K562 (cell line): ENCODE results near the gene CDH6. TPM values are rescaled to one million over a fixed set of nuclear protein-coding genes. Genes with fewer than 3 reads are reported as not detected.

ENCODE experiments used
- ATAC-seq: fragments of 200-7000 bp; cut with Tn5 transposase; 3 replicates; pipeline ENCODE4 v1.9.1; 2020; ENCODE audit warnings: moderate library complexity
- BruUV-seq: library from RNA; stranded (reverse); fragments of 400-500 nt; replicated peaks from 2 replicates; lab custom pipeline; 2021; lab: Mats Ljungman, UMichigan
- CTCF ChIA-PET: fragments of 300-600 bp; formaldehyde crosslinking; extraction: SDS; loops from one replicate; lab custom pipeline; 2021; ENCODE audit warnings: low intra/inter-chr PET ratio; lab: Yijun Ruan, JAX
- POLR2A ChIA-PET: fragments of 300-600, 350-650 bp; sonication (Branson Sonifier 250); formaldehyde crosslinking; extraction: SDS; loops from one replicate; lab custom pipeline; 2021; ENCODE audit warnings: antibody characterized with exemption, inconsistent platforms; lab: Yijun Ruan, JAX
- DNase-seq, 4 experiments: peaks; one replicate each; pipeline versions ENCODE4 v3.0.0 to v3.0.0-alpha.2; 2011 to 2018; ENCODE audit warnings: low spot score in 3 of 4, mixed read lengths in 3 of 4; ENCODE audit errors: extremely low read depth in 1 of 4
- FAIRE-seq: peaks from 2 replicates; lab custom pipeline; 2011; peaks lifted over from hg19 to GRCh38; lab: Jason Lieb, UNC
- H2AFZ ChIP-seq: 2 replicates; pipeline ENCODE4 v1.6.0; 2011; ENCODE audit warnings: low read depth, low read length, control low read depth, inconsistent platforms
- H3K27ac ChIP-seq: fragments of 200-600 bp; 3 replicates; pipeline ENCODE4 v1.8.0; 2011; ENCODE audit warnings: low read depth, mild to moderate bottlenecking, control low read depth, inconsistent platforms, low read length, moderate library complexity, mixed read lengths; ENCODE audit errors: extremely low read depth
- H3K27me3 ChIP-seq, 2 experiments: fragments of 300-600 bp in 1 of 2; 2 replicates in 1 of 2; 3 replicates in 1 of 2; pipeline versions ENCODE4 v1.6.0 to v1.8.0; 2011; ENCODE audit warnings: inconsistent platforms in 2 of 2, low read length in 2 of 2, mild to moderate bottlenecking in 1 of 2, mixed read lengths in 1 of 2, moderate library complexity in 1 of 2; ENCODE audit not compliant: control insufficient read depth in 2 of 2, insufficient read depth in 2 of 2
- H3K36me3 ChIP-seq: fragments of 300-600 bp; 3 replicates; pipeline ENCODE4 v1.8.0; 2011; ENCODE audit warnings: mild to moderate bottlenecking, low read length, inconsistent platforms; ENCODE audit not compliant: control insufficient read depth, insufficient read depth
- H3K4me1 ChIP-seq, 2 experiments: fragments of 200-600 bp in 1 of 2; replicated peaks in 1 of 2; 2 replicates in 1 of 2; 3 replicates in 1 of 2; pipeline versions ENCODE4 v1.5.1 to v1.8.0; 2011; ENCODE audit warnings: inconsistent platforms in 2 of 2, low read length in 2 of 2, mild to moderate bottlenecking in 1 of 2, mixed read lengths in 1 of 2, moderate library complexity in 1 of 2; ENCODE audit not compliant: control insufficient read depth in 2 of 2, insufficient read depth in 2 of 2
- H3K4me2 ChIP-seq: 2 replicates; pipeline ENCODE4 v1.6.1; 2011; ENCODE audit warnings: low read length, control low read depth, inconsistent platforms, mixed read lengths; ENCODE audit not compliant: insufficient read depth
- H3K4me3 ChIP-seq: fragments of 200-600 bp; sonication (generic), shearing (Covaris generic); 2 replicates; pipeline ENCODE4 v1.5.1; 2016; ENCODE audit warnings: control low read depth, inconsistent platforms
- H3K79me2 ChIP-seq: fragments of 200-600 bp; 3 replicates; pipeline ENCODE4 v1.8.0; 2011; ENCODE audit warnings: low read length, inconsistent platforms; ENCODE audit not compliant: control insufficient read depth, insufficient read depth
- H3K9ac ChIP-seq, 2 experiments: 2 replicates each; pipeline versions ENCODE4 v1.6.0 to v1.6.1; 2011; ENCODE audit warnings: low read depth in 2 of 2, low read length in 2 of 2, control low read depth in 1 of 2, inconsistent platforms in 1 of 2, mild to moderate bottlenecking in 1 of 2, mixed read lengths in 1 of 2; ENCODE audit not compliant: insufficient read depth in 1 of 2
- H3K9me1 ChIP-seq: one replicate; pipeline ENCODE4 v1.6.0; 2011; ENCODE audit warnings: inconsistent platforms, mild to moderate bottlenecking, low read length, moderate library complexity; ENCODE audit not compliant: control insufficient read depth, insufficient read depth
- H3K9me3 ChIP-seq: replicated peaks from 2 replicates; pipeline ENCODE4 v1.5.1; 2011; ENCODE audit warnings: low read depth, low read length, inconsistent platforms; ENCODE audit not compliant: control insufficient read depth, insufficient read depth
- H4K20me1 ChIP-seq: replicated peaks from 2 replicates; pipeline ENCODE4 v1.6.1; 2011; ENCODE audit warnings: low read length, inconsistent platforms, mixed read lengths; ENCODE audit not compliant: control insufficient read depth, insufficient read depth
- CBFA2T3 ChIP-seq: fragments of 450-650 bp; IDR thresholded peaks from 2 replicates; pipeline ENCODE4 v1.6.1; 2017
- CBX2 ChIP-seq: fragments of 200-600 bp; sonication (generic); IDR thresholded peaks from one replicate; pipeline ENCODE4 v1.6.1; 2012; ENCODE audit warnings: mild to moderate bottlenecking, low read length, inconsistent platforms; ENCODE audit not compliant: insufficient read depth, poor library complexity, severe bottlenecking
- CCNT2 ChIP-seq: IDR thresholded peaks from 2 replicates; pipeline ENCODE4 v1.6.1; 2011; ENCODE audit warnings: borderline replicate concordance, low read depth, mild to moderate bottlenecking, moderate library complexity, mixed read lengths, low read length; ENCODE audit not compliant: insufficient read length; ENCODE audit errors: extremely low read depth
- DMBX1 ChIP-seq: fragments of 250-450 bp; sonication (Bioruptor Pico); IDR thresholded peaks from 2 replicates; pipeline ENCODE4 v1.8.0; 2022; ENCODE audit warnings: inconsistent platforms, mild to moderate bottlenecking, moderate library complexity, borderline replicate concordance
- EHMT2 ChIP-seq: fragments of 450-650 bp; IDR thresholded peaks from 2 replicates; pipeline ENCODE4 v1.6.1; 2018; ENCODE audit warnings: antibody characterized with exemption
- GTF2A2 ChIP-seq: IDR thresholded peaks from 2 replicates; pipeline ENCODE4 v1.6.1; 2016; ENCODE audit warnings: mild to moderate bottlenecking, missing genetic modification characterization, missing compliant biosample characterization
- KAT8 ChIP-seq: fragments of 450-650 bp; IDR thresholded peaks from 2 replicates; pipeline ENCODE4 v1.6.1; 2016; ENCODE audit warnings: low read depth, mild to moderate bottlenecking
- RBM22 ChIP-seq: fragments of 200-400 bp; formaldehyde crosslinking; IDR thresholded peaks from 2 replicates; pipeline ENCODE4 v1.6.1; 2018; ENCODE audit warnings: low read length, low read depth; ENCODE audit not compliant: poor library complexity, severe bottlenecking
- SETDB1 ChIP-seq: IDR thresholded peaks from one replicate; pipeline ENCODE4 v1.6.1; 2012; ENCODE audit warnings: low read length, control low read depth, inconsistent platforms
- SMARCB1 ChIP-seq: IDR thresholded peaks from 2 replicates; pipeline ENCODE4 v1.6.1; 2011; ENCODE audit warnings: improper control_type of control experiment, low read depth; ENCODE audit not compliant: insufficient read length
- SMARCC2 ChIP-seq: fragments of 450-650 bp; IDR thresholded peaks from 2 replicates; pipeline ENCODE4 v1.6.1; 2017; ENCODE audit warnings: antibody characterized with exemption, moderate library complexity, mild to moderate bottlenecking, low read depth
- SRF ChIP-seq, 2 experiments: fragments of 250-450, 450-650 bp in 1 of 2; sonication (Bioruptor Pico) in 1 of 2; sonication (generic) in 1 of 2; formaldehyde crosslinking; IDR thresholded peaks; 2 replicates each; pipeline versions ENCODE4 v1.5.0 to v1.5.1; 2020 to 2022; ENCODE audit warnings: mild to moderate bottlenecking in 1 of 2, missing genetic modification reagents in 1 of 2
- STAT5A ChIP-seq: IDR thresholded peaks from 2 replicates; pipeline ENCODE4 v1.6.1; 2012; ENCODE audit warnings: low read length, inconsistent platforms, borderline replicate concordance
- ZFPM2 ChIP-seq: fragments of 250-450 bp; sonication (Bioruptor Pico); IDR thresholded peaks from 2 replicates; pipeline ENCODE4 v1.5.1; 2022; ENCODE audit warnings: mild to moderate bottlenecking
- ZFX ChIP-seq: sonication (generic); formaldehyde crosslinking; IDR thresholded peaks from 2 replicates; pipeline ENCODE4 v1.8.0; 2022; ENCODE audit warnings: mild to moderate bottlenecking, missing genetic modification reagents, moderate library complexity
- ZNF316 ChIP-seq: fragments of 450-650 bp; IDR thresholded peaks from 2 replicates; pipeline ENCODE4 v1.6.1; 2016
- ZNF584 ChIP-seq: fragments of 200-800 bp; sonication (Bioruptor generic); IDR thresholded peaks from 2 replicates; pipeline ENCODE4 v1.6.1; 2016; ENCODE audit warnings: low read depth, mild to moderate bottlenecking, missing genetic modification characterization, missing compliant biosample characterization
- WGBS: fragments of 100-300 bp; shearing (Covaris generic); methylation state at CpG from one replicate; pipeline ENCODE4 v1.1.6; 2016; ENCODE audit warnings: low coverage, mixed read lengths; ENCODE audit not compliant: insufficient coverage; ENCODE audit errors: missing lambda C conversion rate; 5-methylcytosine and 5-hydroxymethylcytosine counted together
- in situ Hi-C: fragments of 300-500 bp; cut with MboI; formaldehyde crosslinking; loops from 4 replicates; pipeline ENCODE4 v1.15.0; 2018; ENCODE audit warnings: inconsistent platforms, mixed read lengths
- intact Hi-C: fragments of 100-400 bp; cut with micrococcal nuclease; formaldehyde crosslinking; loops from 2 replicates; pipeline ENCODE4 v1.14.2; 2022
- polyA plus RNA-seq, 8 experiments: library from polyadenylated mRNA; depleted of rRNA in 4 of 8; stranded (reverse) in 5 of 8; unstranded in 3 of 8; fragments of >200 nt; fragmentation: Nextera tagmentation in 2 of 8; fragmentation: Illumina TruSeq in 1 of 8; extraction: Ambion mirVana in 2 of 8; extraction: Trizol in 1 of 8; gene quantifications; 2 replicates each; pipeline versions ENCODE4 v1.2.1 to v1.2.3, GENCODE V29; 2011 to 2014; ENCODE audit warnings: inconsistent platforms in 1 of 8, missing spikeins in 1 of 8
- total RNA-seq, 7 experiments: library from RNA; depleted of rRNA in 6 of 7; stranded (reverse); fragments of >200 nt in 6 of 7; fragmentation: Illumina TruSeq in 2 of 7; extraction: Trizol in 2 of 7; gene quantifications; 2 replicates each; pipeline versions ENCODE4 v1.2.1 to v1.2.3, GENCODE V29; 2011 to 2021; ENCODE audit warnings: low replicate concordance in 1 of 7
- TF ChIP-seq, protein P1 (sequence below): fragments of 450-650 bp; formaldehyde crosslinking; IDR thresholded peaks from 2 replicates; pipeline ENCODE4 v1.4.0; 2020; ENCODE audit warnings: mild to moderate bottlenecking, mixed read lengths

The CDH6 gene
- total and polyA plus RNA-seq, 9 of the 15 experiments (the other 6 are each of a cell fraction or from before 2014, with no cell fraction given), result not detected

DNA sequence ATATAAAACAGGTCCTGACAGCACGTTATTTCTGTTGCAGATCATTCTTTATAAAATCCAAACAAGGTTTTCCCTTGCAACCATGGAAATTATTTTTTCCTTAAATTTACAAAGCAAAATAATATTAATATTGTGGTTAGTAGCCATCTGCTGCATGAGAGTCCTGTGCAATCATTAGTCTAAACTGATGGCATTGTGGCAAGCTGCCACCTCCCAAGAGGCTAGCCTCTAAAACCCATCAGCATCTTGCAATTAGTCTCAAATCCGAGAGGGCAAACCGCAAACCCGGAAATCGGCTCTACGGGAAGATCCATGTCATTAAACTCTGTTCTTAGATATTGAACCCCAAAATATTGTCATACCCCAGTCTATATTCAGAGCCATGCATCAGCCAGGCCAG is 11.3 kb upstream of the CDH6 start:
- H3K4me3 ChIP-seq, result no peak overlapping the region
- H3K4me2 ChIP-seq, result no peak overlapping the region
- DNase-seq (no peak), ATAC-seq (no peak), FAIRE-seq (no peak)
- ChIA-PET CTCF (no interaction called here), POLR2A (no interaction called here)
- H3K27ac ChIP-seq, result no peak overlapping the region
- H2AFZ ChIP-seq, result no peak overlapping the region
- no peaks in the 10 kb centered on the region for H3K9me3 ChIP-seq
- WGBS, result 0% methylated on average over 6 of the region's 6 CpGs
- TF ChIP-seq STAT5A (no peak), SMARCB1 (no peak), ZFX (no peak)
- no peaks in the 10 kb centered on the region for H4K20me1 ChIP-seq
- H3K9ac ChIP-seq, result no peak overlapping the region
- no peaks in the 10 kb centered on the region for H3K4me1 ChIP-seq
- no TSS peak for BruUV-seq
- no peaks in the 10 kb centered on the region for H3K79me2 ChIP-seq
- intact Hi-C loops (no loop called here), in situ Hi-C loops (no loop called here)
- no peaks in the 10 kb centered on the region for H3K9me1 ChIP-seq
- no peaks in the 10 kb centered on the region for H3K27me3 ChIP-seq
- no peaks in the 10 kb centered on the region for H3K36me3 ChIP-seq

DNA sequence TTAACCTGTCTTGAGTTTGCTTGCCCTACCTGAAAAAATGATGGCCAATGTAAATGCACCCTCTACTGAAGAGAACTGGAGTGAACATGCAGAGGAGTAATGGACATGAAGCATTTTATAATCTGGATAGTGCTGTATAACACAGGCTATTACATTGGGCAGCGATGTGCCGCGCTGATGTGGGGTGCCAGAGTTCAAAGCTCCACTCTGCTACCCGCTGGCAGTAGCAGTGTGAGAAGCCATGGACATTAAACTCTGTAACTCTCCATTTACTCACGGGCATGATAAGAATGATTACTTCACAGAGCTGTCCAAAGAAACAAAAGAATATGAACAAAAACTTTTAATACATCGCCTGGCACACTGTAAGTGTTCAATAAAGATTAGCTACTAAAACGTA is 7.5 kb upstream of the CDH6 start:
- no peaks in the 10 kb centered on the region for H3K4me1 ChIP-seq
- FAIRE-seq (peak; percentile 23), DNase-seq (no peak), ATAC-seq (no peak)
- H3K4me2 ChIP-seq, result no peak overlapping the region
- intact Hi-C loops (loop anchor here (5.0 kb wide), 1 partner anchor 1144 kb away; no protein-coding TSS in a partner anchor), in situ Hi-C loops (no loop called here)
- H3K27me3 ChIP-seq, result no peaks in the 10 kb centered on the region
- H4K20me1 ChIP-seq, result no peaks in the 10 kb centered on the region
- no peaks in the 10 kb centered on the region for H3K79me2 ChIP-seq
- no peak overlapping the region for H3K4me3 ChIP-seq
- H3K27ac ChIP-seq, result no peak overlapping the region
- no peak overlapping the region for H3K9ac ChIP-seq
- CTCF ChIA-PET, result no interaction called here
- no peaks in the 10 kb centered on the region for H3K36me3 ChIP-seq
- POLR2A ChIA-PET, result no interaction called here
- H3K9me3 ChIP-seq, result no peaks in the 10 kb centered on the region
- no peak overlapping the region for H2AFZ ChIP-seq
- no peaks in the 10 kb centered on the region for H3K9me1 ChIP-seq
- BruUV-seq, result no TSS peak
- WGBS, result 0% methylated on average over 7 of the region's 7 CpGs
- TF ChIP-seq SMARCC2 (no peak), ZFPM2 (no peak), ZNF584 (CRISPR knock-in tag) (no peak), EHMT2 (no peak), KAT8 (no peak), SETDB1 (no peak), GTF2A2 (no peak), CBFA2T3 (no peak), DMBX1 (no peak), CCNT2 (no peak), SRF (CRISPR knock-in tag; IDR thresholded peaks at IDR 0.05) (no peak), CBX2 (no peak), ZNF316 (no peak), RBM22 (no peak)
- TF ChIP-seq, protein P1, sequence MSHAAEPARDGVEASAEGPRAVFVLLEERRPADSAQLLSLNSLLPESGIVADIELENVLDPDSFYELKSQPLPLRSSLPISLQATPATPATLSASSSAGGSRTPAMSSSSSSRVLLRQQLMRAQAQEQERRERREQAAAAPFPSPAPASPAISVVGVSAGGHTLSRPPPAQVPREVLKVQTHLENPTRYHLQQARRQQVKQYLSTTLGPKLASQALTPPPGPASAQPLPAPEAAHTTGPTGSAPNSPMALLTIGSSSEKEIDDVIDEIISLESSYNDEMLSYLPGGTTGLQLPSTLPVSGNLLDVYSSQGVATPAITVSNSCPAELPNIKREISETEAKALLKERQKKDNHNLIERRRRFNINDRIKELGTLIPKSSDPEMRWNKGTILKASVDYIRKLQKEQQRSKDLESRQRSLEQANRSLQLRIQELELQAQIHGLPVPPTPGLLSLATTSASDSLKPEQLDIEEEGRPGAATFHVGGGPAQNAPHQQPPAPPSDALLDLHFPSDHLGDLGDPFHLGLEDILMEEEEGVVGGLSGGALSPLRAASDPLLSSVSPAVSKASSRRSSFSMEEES (CRISPR knock-in tag), result no peak
